NCI-H128 (cell line): ENCODE measurements around the gene HUS1B.

Experiments
- DNase-seq: peaks from one replicate; lab custom pipeline; 2025; ENCODE audit not compliant: unreplicated experiment; lab: John Stamatoyannopoulos, UW

The HUS1B gene

GRCh38 chr6:624979-625378, 31.9 kb downstream of the HUS1B start:
- no peak for DNase-seq

- DNase-seq = no peak
Measured at GRCh38 chr6:622462-622861, 34.4 kb downstream of the HUS1B start.

GRCh38 chr6:621931-622330, 35.0 kb downstream of the HUS1B start:
- DNase-seq = no peak

GRCh38 chr6:620950-621349, 36.0 kb downstream of the HUS1B start:
- DNase-seq = no peak

- DNase-seq = no peak
Measured at GRCh38 chr6:620166-620565, 36.7 kb downstream of the HUS1B start.

- DNase-seq = no peak
Measured at GRCh38 chr6:617456-618100, 39.3 kb downstream of the HUS1B start.

- DNase-seq = no peak
Measured at GRCh38 chr6:613981-614380, 42.9 kb downstream of the HUS1B start.

- no peak for DNase-seq
Measured at GRCh38 chr6:611928-612327, 45.0 kb downstream of the HUS1B start.

- DNase-seq = no peak
Measured at GRCh38 chr6:610882-611281, 46.0 kb downstream of the HUS1B start.

- DNase-seq = no peak
Measured at GRCh38 chr6:609905-610304, 47.0 kb downstream of the HUS1B start.

- DNase-seq = no peak
Measured at GRCh38 chr6:606829-607379, 50.0 kb downstream of the HUS1B start.
